SU-DHL-6 (cell line): ENCODE measurements around the gene NR1I3.

Source experiments
- H2AFZ ChIP-seq: fragments of 200-600 bp; sonication (generic); 2 replicates; pipeline ENCODE4 v1.6.1; 2014; ENCODE audit warnings: low read depth, mild to moderate bottlenecking, moderate library complexity, mixed read lengths, antibody characterized with exemption, low read length; ENCODE audit not compliant: severe bottlenecking
- H3F3A ChIP-seq: fragments of 200-600 bp; shearing (Covaris generic); 2 replicates; pipeline ENCODE4 v1.6.0; 2016; ENCODE audit warnings: antibody characterized with exemption, mild to moderate bottlenecking; ENCODE audit not compliant: insufficient read depth
- H3K27ac ChIP-seq: fragments of 200-600 bp; sonication (generic); 2 replicates; pipeline ENCODE4 v1.5.1; 2016; ENCODE audit warnings: low read depth, mild to moderate bottlenecking, low read length, moderate library complexity, mixed read lengths
- H3K27me3 ChIP-seq: fragments of 200-600 bp; sonication (generic), shearing (Covaris generic); 2 replicates; pipeline ENCODE4 v1.6.0; 2014; ENCODE audit warnings: mild to moderate bottlenecking, low read length
- H3K36me3 ChIP-seq: fragments of 200-600 bp; sonication (generic); 2 replicates; pipeline ENCODE4 v1.6.1; 2014; ENCODE audit warnings: mild to moderate bottlenecking, low read length, mixed read lengths
- H3K4me2 ChIP-seq: fragments of 300-600, 200-600 bp; shearing (Covaris generic), sonication (generic); 2 replicates; pipeline ENCODE4 v1.6.0; 2014; ENCODE audit warnings: low read length, low read depth, mild to moderate bottlenecking; ENCODE audit not compliant: poor library complexity, severe bottlenecking
- H3K4me3 ChIP-seq: fragments of 200-600 bp; sonication (generic); 2 replicates; pipeline ENCODE4 v1.5.1; 2014; ENCODE audit warnings: antibody characterized with exemption, low read length, mild to moderate bottlenecking, mixed read lengths; ENCODE audit not compliant: insufficient read depth, poor library complexity, severe bottlenecking
- H3K79me2 ChIP-seq: fragments of 200-600 bp; sonication (generic); 2 replicates; pipeline ENCODE4 v1.6.1; 2014; ENCODE audit warnings: mild to moderate bottlenecking, low read length, moderate library complexity; ENCODE audit not compliant: insufficient read depth
- H3K9ac ChIP-seq: fragments of 200-600 bp; sonication (generic); 2 replicates; pipeline ENCODE4 v1.7.0; 2014; ENCODE audit warnings: mild to moderate bottlenecking, low read length
- H3K9me2 ChIP-seq: fragments of 200-600 bp; sonication (generic); replicated peaks from 2 replicates; pipeline ENCODE4 v1.6.1; 2014; ENCODE audit warnings: low read length; ENCODE audit not compliant: insufficient read depth
- H3K9me3 ChIP-seq: fragments of 200-600 bp; sonication (generic); 2 replicates; pipeline ENCODE4 v1.6.1; 2014; ENCODE audit warnings: low read length, mixed read lengths; ENCODE audit not compliant: insufficient read depth
- H4K20me1 ChIP-seq: fragments of 200-600 bp; sonication (generic); 2 replicates; pipeline ENCODE4 v1.6.1; 2014; ENCODE audit warnings: low read depth, mild to moderate bottlenecking, antibody characterized with exemption, low read length, moderate library complexity, mixed read lengths
- CTCF ChIP-seq: fragments of 200-600 bp; sonication (generic); IDR thresholded peaks from one replicate; pipeline ENCODE4 v1.5.1; 2017; ENCODE audit warnings: antibody characterized with exemption, mild to moderate bottlenecking, low read length, moderate library complexity; ENCODE audit not compliant: insufficient read depth, poor library complexity, severe bottlenecking
- EZH2phosphoT487 ChIP-seq: fragments of 200-600 bp; sonication (generic), shearing (Covaris generic); conservative IDR thresholded peaks from 2 replicates; pipeline ENCODE4 v1.6.1; 2018; ENCODE audit warnings: mild to moderate bottlenecking, antibody characterized with exemption, low read length, moderate library complexity, mixed read lengths

The NR1I3 gene

GRCh38 chr1:161185282-161185682 lies 52.7 kb downstream of the NR1I3 start:
- Histone ChIP-seq H3F3A (peaks cover 4% of the 10 kb centered on the region; the same call in 1 of the 2 replicates), H3K9me3 (no peaks in the 10 kb centered on the region), H4K20me1 (no peaks in the 10 kb centered on the region), H3K9ac (no peak overlapping the region), H3K4me2 (peak overlapping the region; percentile 46), H3K27ac (peak overlapping the region; percentile 46), H3K79me2 (no peaks in the 10 kb centered on the region), H3K9me2 (no peaks in the 10 kb centered on the region), H2AFZ (peak overlapping the region; percentile 66), H3K4me3 (no peak overlapping the region), H3K36me3 (no peaks in the 10 kb centered on the region), H3K27me3 (no peaks in the 10 kb centered on the region)
- TF ChIP-seq CTCF (no peak), EZH2phosphoT487 (no peak)

- no peak overlapping the region for H3K4me3 ChIP-seq
- no peaks in the 10 kb centered on the region for H3K9me3 ChIP-seq
- no peaks in the 10 kb centered on the region for H4K20me1 ChIP-seq
- H3K9ac ChIP-seq: no peak overlapping the region
- H2AFZ ChIP-seq: no peak overlapping the region
- no peak overlapping the region for H3K27ac ChIP-seq
- H3K4me2 ChIP-seq: no peak overlapping the region
- no peaks in the 10 kb centered on the region for H3K27me3 ChIP-seq
- H3K9me2 ChIP-seq: no peaks in the 10 kb centered on the region
- TF ChIP-seq CTCF (no peak), EZH2phosphoT487 (no peak)
- no peaks in the 10 kb centered on the region for H3K79me2 ChIP-seq
- H3F3A ChIP-seq: peaks cover 13% of the 10 kb centered on the region
- no peaks in the 10 kb centered on the region for H3K36me3 ChIP-seq
These were observed 55.8 kb downstream of the NR1I3 start for GRCh38 chr1:161182214-161182613.

- peaks cover 17% of the 10 kb centered on the region for H3F3A ChIP-seq
These were observed 57.4 kb downstream of the NR1I3 start for GRCh38 chr1:161180639-161181038.

More at GRCh38 chr1:161180639-161181038, 57.4 kb downstream of the NR1I3 start:
- no peaks in the 10 kb centered on the region for H3K9me2 ChIP-seq
- no peaks in the 10 kb centered on the region for H3K9me3 ChIP-seq
- H3K9ac ChIP-seq: no peak overlapping the region
- no peak overlapping the region for H2AFZ ChIP-seq
- H3K4me3 ChIP-seq: no peak overlapping the region
- H3K27me3 ChIP-seq: no peaks in the 10 kb centered on the region
- H3K4me2 ChIP-seq: no peak overlapping the region
- no peaks in the 10 kb centered on the region for H4K20me1 ChIP-seq
- no peaks in the 10 kb centered on the region; the same call in 1 of the 2 replicates for H3K79me2 ChIP-seq
- no peak overlapping the region for H3K27ac ChIP-seq
- no peaks in the 10 kb centered on the region for H3K36me3 ChIP-seq
- TF ChIP-seq CTCF (no peak), EZH2phosphoT487 (no peak)
